Heart left ventricle (tissue), 13 donors: ENCODE measurements around the gene CCL18.
"Not testable (repeated sequence)": the region's sequence is repeated elsewhere in the genome, so short reads cannot be mapped to it uniquely, and the experiment has no call there.

ENCODE experiments used
- CTCF ChIP-seq, 12 donors: fragments of 200-600 bp; sonication (generic) in 4 of 12; IDR thresholded peaks; one replicate each; pipeline versions ENCODE4 v1.5.0 to v1.8.0; 2018 to 2022; ENCODE audit warnings: antibody characterized with exemption in 12 of 12, mild to moderate bottlenecking in 5 of 12
- POLR2A ChIP-seq, 2 donors: fragments of 450-650 bp; IDR thresholded peaks; one replicate each; pipeline ENCODE4 v1.6.1; 2017; ENCODE audit warnings: antibody characterized with exemption in 2 of 2, mild to moderate bottlenecking in 2 of 2, moderate library complexity in 2 of 2
- donor health status: ischemic (EF 13 %, LVEDD 7.1; RV severe dilation, severe dysfunction).
- donor health status: DM: no; HTN: yes; CAD: no.
- donor health status: DM: no; HTN: no; CAD: no.
- donor health status: ischemic (EF 25% LVEDD 6.9; RV normal size, moderate dysfunction).
- donor health status: ischemic (EF 25% LVEDD 5.7; RV mildly dilated, moderate dysfunction).
- donor health status: ischemic (EF 35%, LVEDD 5.7; RV mildly dilated, moderate dysfunction).
- donor health status: nonischemic (EF 11% LVEDD 7.7; RV severe dilation, severe dysfunction).
- donor health status: DM: yes; HTN: yes; CAD: no.
- donor health status: PGD.
- donor health status: ischemic (EF 29% LVEDD 5.4; RV normal size, mild dysfunction).
- donor health status: nonischemic (EF 23%, LVEDD 6.1; RV moderate dilation, normal function).

- not testable (repeated sequence) for TF ChIP-seq POLR2A, CTCF (IDR thresholded peaks at IDR 0.05)
These were observed 24.0 kb downstream of the CCL18 start for GRCh38 chr17:36087897-36088572.
